ENCODE results near the gene SPATA3.

The SPATA3 gene

DNA sequence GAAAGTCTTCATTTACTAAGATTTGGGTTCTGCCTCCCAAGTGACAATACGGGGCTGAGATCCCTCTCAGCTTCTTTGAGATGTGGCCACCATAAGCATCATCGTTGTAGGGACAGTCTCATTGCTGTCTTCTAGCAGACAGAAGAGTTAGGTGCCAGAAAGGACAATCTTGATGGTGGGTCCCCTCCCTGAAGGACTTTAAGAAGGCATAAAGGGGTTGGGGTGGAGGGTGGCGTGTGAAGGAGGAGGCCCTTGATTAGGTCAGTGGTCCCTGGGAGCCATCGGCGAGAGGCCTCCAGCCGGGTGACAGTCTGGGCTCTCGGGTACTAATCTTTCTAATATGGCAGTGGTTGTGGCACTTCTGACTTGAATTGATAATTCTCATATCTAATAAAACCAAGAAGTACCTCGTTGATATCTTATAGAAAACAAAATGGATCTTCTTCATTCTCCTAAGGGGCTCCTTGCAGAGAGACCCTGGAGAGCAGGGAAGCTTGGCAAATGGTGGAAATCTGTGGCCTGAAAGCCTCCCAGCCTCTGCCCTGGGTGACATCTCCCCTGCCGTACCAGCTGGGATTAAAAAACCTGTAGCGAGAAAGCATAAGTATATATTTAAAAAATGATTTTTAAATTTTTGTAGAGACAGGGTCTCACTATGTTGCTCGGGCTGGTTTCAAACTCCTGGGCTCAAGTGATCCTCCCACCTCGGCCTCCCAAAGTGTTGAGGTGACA lies 53.5 kb downstream of the SPATA3 start:
- DNase-seq (ENCODE audit: low read depth in 2 of 2): no peak

DNA sequence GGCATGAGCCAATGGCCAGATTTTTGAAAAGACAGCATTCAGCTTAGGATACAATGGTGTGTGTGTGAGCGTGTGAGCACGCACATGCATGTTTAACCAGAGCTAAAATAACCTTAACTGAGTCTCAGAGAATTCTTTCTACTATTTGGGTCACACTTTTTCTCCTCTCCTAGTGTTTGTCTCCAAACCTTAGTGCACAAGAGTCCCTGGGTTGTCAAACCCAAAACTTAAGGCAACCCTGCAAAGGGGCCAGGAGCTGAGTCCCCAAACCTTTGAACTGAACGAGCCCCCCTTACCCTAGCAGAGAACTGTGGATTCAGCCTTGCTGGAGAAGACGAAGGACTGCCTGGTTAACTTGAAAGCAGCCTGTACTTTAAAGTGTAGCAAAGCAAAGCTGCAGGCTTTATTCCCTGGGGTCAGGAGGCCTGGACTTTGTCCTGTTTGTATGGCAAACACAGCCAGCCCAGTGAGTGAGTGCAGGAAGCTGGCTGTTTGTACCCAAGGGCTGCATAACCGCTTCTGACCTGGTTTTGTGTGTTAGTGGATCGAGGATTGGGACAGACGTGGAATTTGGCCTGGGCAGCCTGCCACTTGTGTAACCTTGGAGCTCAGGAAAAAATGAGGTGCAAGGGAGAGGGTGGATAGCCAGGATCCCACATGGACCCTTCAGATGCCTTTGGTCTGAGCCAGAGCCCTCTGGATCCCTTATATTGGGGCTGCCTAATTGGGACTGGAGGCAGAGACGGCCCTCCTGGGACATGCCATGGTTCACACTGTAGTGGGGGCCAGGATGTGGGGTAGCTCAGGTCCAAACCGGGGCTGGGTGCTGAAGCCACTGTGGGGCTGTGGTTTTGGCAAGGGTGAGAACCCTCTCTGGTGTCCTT lies 54.3 kb downstream of the SPATA3 start:
- DNase-seq (ENCODE audit: low read depth in 2 of 2): no peak

DNA sequence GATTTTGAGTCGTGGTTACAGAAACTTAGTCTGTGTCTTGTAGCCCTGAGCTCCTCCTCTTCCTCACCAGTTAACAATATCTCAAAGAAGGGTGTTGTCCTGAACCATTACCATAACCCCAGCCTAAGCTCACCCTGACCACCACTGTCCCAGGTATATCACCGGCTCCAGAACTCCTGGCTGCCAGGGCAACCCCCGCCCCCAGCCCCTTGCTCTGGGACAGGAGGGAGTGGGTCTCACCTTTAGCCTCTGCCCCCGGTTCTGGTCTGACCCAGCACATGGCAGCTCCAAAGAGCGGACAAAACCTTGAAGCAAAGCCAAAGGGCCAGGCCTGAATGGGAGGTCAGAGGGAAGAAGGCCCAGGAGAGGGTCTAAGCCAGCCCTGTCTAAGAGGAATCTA lies 55.2 kb downstream of the SPATA3 start:
- no peak for DNase-seq (ENCODE audit: low read depth in 2 of 2)

DNA sequence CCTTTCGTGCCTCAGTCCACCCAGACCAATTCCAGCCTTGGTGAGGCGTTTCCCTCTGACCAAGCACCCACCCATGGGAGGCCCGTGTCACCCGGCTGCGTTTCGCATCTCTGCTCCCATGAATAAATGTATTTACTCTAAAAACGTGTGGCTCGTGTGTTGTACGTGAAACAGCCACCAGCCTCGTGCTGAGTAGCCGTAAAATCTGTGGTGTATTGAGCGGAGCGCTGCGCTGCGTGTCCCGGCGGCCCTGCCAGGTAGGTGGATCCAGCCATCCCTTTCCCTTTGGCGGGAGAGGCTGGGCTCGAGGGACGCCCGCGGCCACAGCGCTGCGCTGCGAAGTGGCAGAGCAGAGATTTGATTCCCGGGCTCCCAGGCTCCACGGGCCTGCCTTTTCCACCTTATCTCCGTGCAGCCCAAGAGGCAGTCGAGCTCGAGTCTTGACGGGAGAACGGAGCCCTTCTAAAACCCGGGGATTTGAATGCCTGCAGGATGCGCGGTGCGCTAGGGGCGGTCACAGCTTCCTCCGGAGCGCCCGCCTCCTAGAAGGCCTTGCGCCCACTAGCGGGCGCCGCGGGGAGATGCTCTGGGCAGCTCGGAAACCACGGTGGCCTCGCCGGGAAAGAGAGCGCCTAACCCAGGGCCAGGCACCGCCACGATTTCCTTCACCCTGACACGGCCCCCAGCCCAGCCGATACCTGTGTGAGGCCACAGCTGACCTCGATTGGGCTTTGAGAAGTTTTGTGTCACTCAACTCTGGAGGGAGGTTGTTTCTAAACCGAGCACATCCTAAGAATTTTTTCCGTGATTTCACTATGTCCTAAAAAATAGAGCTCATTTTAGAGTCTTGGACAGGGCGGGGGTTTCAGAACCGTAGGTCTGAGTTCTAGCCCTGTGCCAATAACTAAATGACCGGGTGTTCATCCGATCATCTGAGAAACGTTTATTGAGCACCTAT lies 56.9 kb downstream of the SPATA3 start:
- peak; percentile 39 for DNase-seq (ENCODE audit: low read depth in 2 of 2)

DNA sequence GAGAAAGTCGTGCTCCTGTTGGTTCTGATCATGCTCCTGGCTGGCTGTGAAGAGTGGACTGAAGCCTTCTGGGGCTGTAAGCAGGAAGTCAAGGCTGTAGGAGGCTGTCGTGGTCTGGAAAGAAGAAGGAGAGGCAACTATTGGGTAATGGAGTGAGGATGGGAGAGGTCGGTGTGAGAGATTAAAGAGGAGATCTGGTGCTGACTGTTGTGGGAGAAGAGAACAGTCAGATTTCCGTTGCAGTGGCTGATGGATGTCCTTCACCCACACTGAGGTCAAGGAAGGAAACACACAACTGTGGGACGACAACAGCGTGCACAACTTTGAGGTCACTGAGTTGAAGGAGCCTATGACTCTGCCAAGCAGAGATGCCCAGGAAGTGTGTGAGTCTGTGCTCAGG lies 57.9 kb downstream of the SPATA3 start:
- no peak for DNase-seq (ENCODE audit: low read depth in 2 of 2)

DNA sequence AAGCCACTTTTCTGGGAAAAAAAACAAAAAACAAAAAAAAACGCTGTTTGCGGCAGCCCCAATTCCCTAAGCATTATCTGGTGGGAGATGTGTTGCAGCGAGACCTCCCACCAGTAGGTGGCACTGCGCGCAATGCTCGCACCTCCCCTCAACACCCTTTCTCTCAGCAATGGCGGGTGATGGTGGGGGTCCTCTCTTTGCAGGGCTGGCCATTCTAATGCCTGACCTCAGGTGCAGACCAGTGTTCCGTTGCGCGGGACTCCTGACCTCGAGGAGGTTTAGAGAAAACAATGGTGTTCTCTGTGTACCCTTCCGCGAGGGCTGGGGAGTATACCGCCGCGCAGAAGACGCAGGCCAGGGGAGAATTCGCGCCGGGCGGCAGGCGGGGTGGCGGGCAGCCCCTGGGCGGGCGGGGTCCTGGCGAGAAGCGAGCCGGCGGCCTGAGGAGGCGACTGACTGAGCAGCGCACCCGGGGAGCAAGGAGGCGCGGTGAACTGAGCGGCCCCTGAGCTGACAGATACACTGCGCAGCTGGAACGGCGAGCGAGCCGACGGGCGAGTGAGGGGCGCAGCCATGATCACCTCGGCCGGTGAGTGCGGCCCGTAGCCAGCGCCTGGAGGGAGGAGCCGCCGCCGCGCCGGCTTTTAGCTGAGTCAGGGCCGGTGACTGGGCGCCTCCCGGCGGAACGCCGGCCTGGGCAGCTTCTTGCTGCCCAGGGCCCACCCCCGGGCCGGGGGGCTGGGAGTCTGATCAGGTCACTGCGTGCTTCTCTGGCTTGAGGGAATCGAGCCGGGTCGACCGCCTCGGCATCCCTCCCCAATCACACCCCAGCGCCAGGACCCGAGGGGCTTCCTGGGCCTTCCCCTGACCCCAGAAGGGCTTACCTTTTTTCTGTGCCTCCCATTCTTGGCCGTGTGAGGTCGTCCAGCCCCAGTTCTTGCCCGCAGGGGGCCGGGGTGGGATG lies 60.8 kb downstream of the SPATA3 start, which contains the start of gene PSMD1:
Gene PSMD1, plus strand, starts transcription at position 415 of the 964 bp plus-strand sequence. Its CDS starts 159 bp downstream, at position 574.
- peak; percentile 80 to 83 for DNase-seq (ENCODE audit: low read depth in 2 of 2)

DNA sequence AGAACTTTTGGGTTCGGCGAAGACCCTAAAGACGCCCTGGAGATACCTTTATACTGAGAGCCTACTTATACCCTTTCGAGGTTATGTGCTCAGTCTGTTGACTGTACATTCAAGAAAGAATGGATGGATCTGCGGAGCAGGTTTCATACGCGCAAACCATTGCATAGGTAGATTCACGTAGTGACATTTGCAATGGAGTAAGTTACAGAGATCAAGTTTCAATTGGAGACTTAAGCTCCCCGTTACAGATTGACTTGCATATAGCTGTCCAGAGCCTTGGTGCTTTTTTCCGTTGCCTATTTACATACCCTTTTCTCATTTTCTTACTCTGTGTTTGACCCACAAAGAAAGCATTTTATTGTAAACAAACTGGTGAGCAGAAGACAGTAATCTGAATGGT lies 61.7 kb downstream of the SPATA3 start:
- no peak for DNase-seq (ENCODE audit: low read depth in 2 of 2)
